BLaER1 treated with 17β-estradiol and CSF1 and Interleukin-3, amounts not matched to agents 10 nM and 100 nM (cell line): ENCODE results near the gene IFNLR1.

ENCODE experiments used
- H3K27ac ChIP-seq, 11 experiments: shearing (Covaris generic); formaldehyde crosslinking; 2 replicates each; pipeline ENCODE4 v1.8.1; 2022
- H3K27me3 ChIP-seq, 11 experiments: shearing (Covaris generic); formaldehyde crosslinking; 2 replicates each; pipeline ENCODE4 v1.8.1; 2022
- H3K36me3 ChIP-seq, 11 experiments: shearing (Covaris generic); formaldehyde crosslinking; 2 replicates each; pipeline ENCODE4 v1.8.1; 2022
- H3K4me1 ChIP-seq, 10 experiments: shearing (Covaris generic); formaldehyde crosslinking; 2 replicates each; pipeline ENCODE4 v1.8.1; 2022
- H3K4me2 ChIP-seq, 11 experiments: shearing (Covaris generic); formaldehyde crosslinking; 2 replicates each; pipeline ENCODE4 v1.8.1; 2022
- H3K4me3 ChIP-seq, 10 experiments: shearing (Covaris generic); formaldehyde crosslinking; 2 replicates each; pipeline ENCODE4 v1.8.1; 2022
- H3K9ac ChIP-seq, 11 experiments: shearing (Covaris generic); formaldehyde crosslinking; 2 replicates each; pipeline ENCODE4 v1.8.1; 2022
- H3K9me3 ChIP-seq, 11 experiments: shearing (Covaris generic); formaldehyde crosslinking; replicated peaks in 1 of 11; 2 replicates each; pipeline ENCODE4 v1.8.1; 2022
- H4K20me1 ChIP-seq, 11 experiments: shearing (Covaris generic); formaldehyde crosslinking; 2 replicates each; pipeline ENCODE4 v1.8.1; 2022
- Cebpa-rat ChIP-seq, 11 experiments: shearing (Covaris generic); IDR thresholded peaks; 2 replicates each; pipeline ENCODE4 v1.8.1; 2022

Gene IFNLR1

DNA sequence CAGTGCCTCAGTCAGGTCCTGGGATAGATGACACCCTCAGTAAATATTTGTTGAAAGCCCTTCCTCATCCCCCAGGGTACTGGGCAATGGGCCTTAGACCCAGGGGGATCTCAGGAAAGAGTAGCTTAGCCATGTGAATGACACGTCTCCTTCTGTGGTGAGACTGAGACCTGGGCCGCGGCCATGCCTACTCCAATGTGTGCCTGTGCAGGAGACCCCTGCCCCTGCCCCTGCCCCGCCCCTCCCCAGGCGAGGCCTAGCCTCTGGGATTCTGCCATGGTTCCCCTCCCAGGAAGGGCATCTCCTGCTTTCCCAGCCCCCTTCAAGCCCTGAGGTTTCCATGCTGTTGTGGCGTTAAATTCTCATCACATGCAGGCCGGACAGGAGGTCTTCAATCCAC is 82.2 kb downstream of the IFNLR1 start:
- Histone ChIP-seq H3K27ac (peak overlapping the region in 5 of 11 experiments; percentile 6 to 44 (median 20); a peak in 4 of 22 replicates), H3K9me3 (no peaks in the 10 kb centered on the region), H3K9ac (peak overlapping the region in 4 of 11 experiments; percentile 7 to 52 (median 36); a peak in 2 of 22 replicates), H3K4me1 (peaks cover 12 to 73% (median 42%) of the 10 kb centered on the region in 10 experiments), H3K36me3 (no peaks in the 10 kb centered on the region), H3K4me2 (peak overlapping the region in 9 of 11 experiments; percentile 27 to 87 (median 73); a peak in 17 of 22 replicates), H3K27me3 (no peaks in the 10 kb centered on the region), H3K4me3 (no peak overlapping the region), H4K20me1 (no peaks in the 10 kb centered on the region)
- TF ChIP-seq Cebpa-rat (IDR thresholded peaks at IDR 0.05): no peak
